HPDE6-E6E7 (cell line): ENCODE data around the gene STON2.
A peak's percentile ranks its signal among the peaks of the same experiment; 100 is the strongest.
"Not testable (repeated sequence)": the region's sequence is repeated elsewhere in the genome, so short reads cannot be mapped to it uniquely, and the experiment has no call there.

Source experiments
- DNase-seq: peaks from one replicate; pipeline ENCODE4 v3.0.0; 2011; ENCODE audit warnings: missing footprints; ENCODE audit errors: extremely low spot score

The STON2 gene

GRCh38 chr14:81269100-81269978 lies 130.8 kb downstream of the STON2 start:
- peak; percentile 80 for DNase-seq

- peak; percentile 51 for DNase-seq
Observed at GRCh38 chr14:81268016-81268416, 132.1 kb downstream of the STON2 start.

GRCh38 chr14:81265636-81266169 lies 134.4 kb downstream of the STON2 start:
- DNase-seq, result no peak

- DNase-seq, result no peak
Observed at GRCh38 chr14:81264671-81265070, 135.5 kb downstream of the STON2 start.

GRCh38 chr14:81263777-81264410 lies 136.2 kb downstream of the STON2 start:
- no peak for DNase-seq

GRCh38 chr14:81261176-81261575 lies 138.9 kb downstream of the STON2 start:
- DNase-seq, result no peak

GRCh38 chr14:81260732-81261131 lies 139.4 kb downstream of the STON2 start:
- DNase-seq, result no peak

- DNase-seq, result no peak
Observed at GRCh38 chr14:81256289-81256960, 143.7 kb downstream of the STON2 start.

GRCh38 chr14:81252278-81252677 lies 147.8 kb downstream of the STON2 start:
- no peak for DNase-seq

- no peak for DNase-seq
Observed at GRCh38 chr14:81247271-81247766, 152.8 kb downstream of the STON2 start.

- peak; percentile 20 for DNase-seq
Observed at GRCh38 chr14:81246461-81247270, 153.5 kb downstream of the STON2 start.

- no peak for DNase-seq
Observed at GRCh38 chr14:81245771-81246170, 154.4 kb downstream of the STON2 start.

- not testable (repeated sequence) for DNase-seq
Observed at GRCh38 chr14:81244431-81244830, 155.7 kb downstream of the STON2 start.

- no peak for DNase-seq
Observed at GRCh38 chr14:81243499-81243898, 156.6 kb downstream of the STON2 start.

GRCh38 chr14:81236849-81237248 lies 163.3 kb downstream of the STON2 start:
- not testable (repeated sequence) for DNase-seq

GRCh38 chr14:81236138-81236537 lies 164.0 kb downstream of the STON2 start:
- DNase-seq, result no peak

GRCh38 chr14:81235096-81235495 lies 165.0 kb downstream of the STON2 start:
- DNase-seq, result no peak

- DNase-seq, result no peak
Observed at GRCh38 chr14:81234278-81234677, 165.8 kb downstream of the STON2 start.

- DNase-seq, result no peak
Observed at GRCh38 chr14:81233615-81234014, 166.5 kb downstream of the STON2 start.

- DNase-seq, result no peak
Observed at GRCh38 chr14:81231540-81231939, 168.6 kb downstream of the STON2 start.

GRCh38 chr14:81224222-81224621 lies 175.9 kb downstream of the STON2 start:
- DNase-seq, result no peak
